HFFc6 (cell line): ENCODE data around the gene SVOPL. TPM values are rescaled to one million over a fixed set of nuclear protein-coding genes. Genes with fewer than 3 reads are reported as not detected.
A peak's percentile ranks its signal among the peaks of the same experiment; 100 is the strongest.

Experiments used
- DNase-seq: peaks from one replicate; pipeline ENCODE4 v3.0.0-alpha.2; 2018
- H3K27ac Mint-ChIP-seq: 2 replicates; pipeline ENCODE4 v1.8.0; 2020; ENCODE audit warnings: mild to moderate bottlenecking, mixed read lengths
- H3K27me3 Mint-ChIP-seq: 2 replicates; pipeline ENCODE4 v1.8.0; 2021; ENCODE audit warnings: mild to moderate bottlenecking, moderate library complexity, mixed read lengths; ENCODE audit not compliant: insufficient read depth
- H3K36me3 Mint-ChIP-seq: 2 replicates; pipeline ENCODE4 v1.8.0; 2021; ENCODE audit warnings: low read depth, mixed read lengths
- H3K4me1 Mint-ChIP-seq: 2 replicates; pipeline ENCODE4 v1.8.0; 2020; ENCODE audit warnings: low read depth, mixed read lengths
- H3K4me3 Mint-ChIP-seq: 2 replicates; pipeline ENCODE4 v1.8.0; 2020; ENCODE audit warnings: mild to moderate bottlenecking, moderate library complexity, mixed read lengths
- H3K9me3 Mint-ChIP-seq: 2 replicates; pipeline ENCODE4 v1.8.0; 2020; ENCODE audit warnings: mild to moderate bottlenecking, mixed read lengths
- CTCF ChIP-seq: fragments of 200-600 bp; sonication (generic); IDR thresholded peaks from 2 replicates; pipeline ENCODE4 v1.5.0; 2021; ENCODE audit warnings: antibody characterized with exemption, mild to moderate bottlenecking
- total RNA-seq, 6 experiments: library from RNA; stranded (reverse); fragmentation: NEBNext Ultra II Directional; extraction: Animal tissue kit (Norgen Biotek cat#: 25700); gene quantifications; 2 replicates in 1 of 6; 3 replicates in 5 of 6; pipeline ENCODE4 v1.2.3, GENCODE V29; 2021

SVOPL gene
- total RNA-seq, 6 experiments from 2014 or later = not detected

GRCh38 chr7:138649506-138649905, 51.7 kb downstream of the SVOPL start:
- peaks cover 12% of the 10 kb centered on the region for H3K9me3 Mint-ChIP-seq
- no peaks in the 10 kb centered on the region for H3K36me3 Mint-ChIP-seq

GRCh38 chr7:138645284-138645683, 55.9 kb downstream of the SVOPL start:
- Mint-ChIP-seq H3K4me3 (no peak overlapping the region), H3K4me1 (no peaks in the 10 kb centered on the region), H3K36me3 (no peaks in the 10 kb centered on the region), H3K27ac (no peak overlapping the region), H3K9me3 (peaks cover 5% of the 10 kb centered on the region), H3K27me3 (peaks cover 8% of the 10 kb centered on the region; the same call in 1 of the 2 replicates)
- peak; percentile 21; the same call in 1 of the 2 replicates for TF ChIP-seq CTCF
- no peak for DNase-seq

More at GRCh38 chr7:138649506-138649905, 51.7 kb downstream of the SVOPL start:
- Mint-ChIP-seq H3K4me1 (no peaks in the 10 kb centered on the region), H3K27ac (no peak overlapping the region), H3K27me3 (peaks cover 8% of the 10 kb centered on the region; the same call in 1 of the 2 replicates), H3K4me3 (no peak overlapping the region)
- DNase-seq = no peak
- TF ChIP-seq CTCF = no peak

- Mint-ChIP-seq H3K9me3 (no peaks in the 10 kb centered on the region), H3K36me3 (0 out of 2 replicates have a peak, but pooled peaks cover 3% of the 10 kb centered on the region), H3K4me3 (no peak overlapping the region), H3K4me1 (no peaks in the 10 kb centered on the region), H3K27me3 (peaks cover 12% of the 10 kb centered on the region), H3K27ac (no peak overlapping the region)
- DNase-seq = no peak
- TF ChIP-seq CTCF = no peak
Observed at GRCh38 chr7:138632826-138633602, 68.1 kb downstream of the SVOPL start.

GRCh38 chr7:138632384-138632783, 68.8 kb downstream of the SVOPL start:
- Mint-ChIP-seq H3K36me3 (0 out of 2 replicates have a peak, but pooled peaks cover 3% of the 10 kb centered on the region), H3K4me1 (no peaks in the 10 kb centered on the region), H3K27ac (no peak overlapping the region), H3K9me3 (no peaks in the 10 kb centered on the region), H3K4me3 (no peak overlapping the region), H3K27me3 (peaks cover 12% of the 10 kb centered on the region)
- DNase-seq = no peak
- TF ChIP-seq CTCF = no peak

- Mint-ChIP-seq H3K27me3 (peaks cover 12% of the 10 kb centered on the region), H3K9me3 (no peaks in the 10 kb centered on the region), H3K27ac (no peak overlapping the region), H3K36me3 (0 out of 2 replicates have a peak, but pooled peaks cover 3% of the 10 kb centered on the region), H3K4me3 (no peak overlapping the region), H3K4me1 (no peaks in the 10 kb centered on the region)
- no peak for DNase-seq
- TF ChIP-seq CTCF = no peak
Observed at GRCh38 chr7:138630059-138630610, 71.0 kb downstream of the SVOPL start.
